HG03045 (cell line): ENCODE results near the gene MED7.
"Not testable (repeated sequence)": the region's sequence is repeated elsewhere in the genome, so short reads cannot be mapped to it uniquely, and the experiment has no call there.

Experiments
- ATAC-seq: cut with Tn5 transposase; IDR thresholded peaks from one replicate; pipeline ENCODE4 v1.9.1; 2021; ENCODE audit warnings: mild to moderate bottlenecking, moderate library complexity; ENCODE audit not compliant: unreplicated experiment

MED7 gene

DNA sequence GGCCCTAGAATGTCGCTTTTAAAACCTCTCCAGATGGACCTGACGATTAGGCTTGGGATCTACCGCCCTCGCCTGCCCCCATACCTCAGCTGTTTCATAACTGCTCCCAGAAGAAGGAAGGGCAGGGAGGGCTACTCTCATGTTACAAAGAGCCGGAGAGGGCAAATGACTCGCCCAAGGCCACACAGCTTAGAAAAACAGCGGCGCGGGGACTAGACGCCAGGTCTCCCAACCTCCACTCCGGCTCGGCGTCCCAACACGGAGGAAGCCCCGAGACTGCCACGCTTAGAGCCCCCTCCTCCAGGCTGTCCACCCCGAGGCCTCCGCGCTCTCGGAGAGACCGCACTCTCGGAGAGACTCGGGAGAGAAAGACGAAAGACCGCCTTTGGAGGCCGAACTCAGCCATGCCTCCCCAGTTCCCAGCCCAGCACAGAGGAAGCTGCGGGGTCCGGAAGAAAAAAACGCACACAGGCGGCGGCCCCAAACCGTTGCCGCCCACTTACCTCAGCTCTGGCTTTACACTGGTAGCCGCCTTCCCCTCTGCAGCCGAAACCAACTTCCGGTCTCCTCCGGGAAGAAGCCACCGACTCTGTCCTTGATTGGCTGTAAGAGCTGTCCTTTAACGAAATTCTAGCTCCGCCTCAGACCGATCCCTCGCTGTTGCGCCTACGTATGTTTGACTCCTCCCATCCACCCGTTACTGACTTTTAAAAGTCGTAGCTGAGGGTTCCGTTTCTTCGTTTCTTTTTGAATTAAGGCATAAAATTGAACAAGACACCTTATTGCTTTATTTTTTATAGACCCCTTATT, at the start of gene MED7:
TSS of gene MED7 (minus strand) at position 549 of the 810 bp plus-strand sequence. CDS start 3,434 bp downstream, outside the sequence.
- ATAC-seq = peak; percentile 100

- no peak for ATAC-seq
Measured at GRCh38 chr5:157189223-157189622, 46.6 kb upstream of the MED7 start.

DNA sequence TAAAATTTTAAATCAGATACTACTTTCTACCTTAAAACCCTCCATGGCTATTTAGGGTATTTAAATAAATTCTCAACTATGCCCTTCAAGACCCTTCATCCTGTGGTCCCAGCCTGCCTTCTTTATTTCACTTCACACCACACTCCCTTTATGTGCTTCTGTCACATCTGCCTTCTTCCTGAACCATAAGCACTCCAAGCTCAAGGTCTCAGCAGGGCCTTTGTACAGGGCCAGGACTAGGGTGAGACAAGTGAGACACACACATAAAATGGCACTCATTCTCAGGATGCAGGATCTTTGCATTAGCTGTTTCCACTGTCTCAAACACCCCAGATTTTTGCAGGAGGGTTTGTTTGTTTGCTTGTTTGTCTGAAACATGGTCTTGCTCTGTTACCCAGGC, 45.6 kb upstream of the MED7 start:
- no peak for ATAC-seq

DNA sequence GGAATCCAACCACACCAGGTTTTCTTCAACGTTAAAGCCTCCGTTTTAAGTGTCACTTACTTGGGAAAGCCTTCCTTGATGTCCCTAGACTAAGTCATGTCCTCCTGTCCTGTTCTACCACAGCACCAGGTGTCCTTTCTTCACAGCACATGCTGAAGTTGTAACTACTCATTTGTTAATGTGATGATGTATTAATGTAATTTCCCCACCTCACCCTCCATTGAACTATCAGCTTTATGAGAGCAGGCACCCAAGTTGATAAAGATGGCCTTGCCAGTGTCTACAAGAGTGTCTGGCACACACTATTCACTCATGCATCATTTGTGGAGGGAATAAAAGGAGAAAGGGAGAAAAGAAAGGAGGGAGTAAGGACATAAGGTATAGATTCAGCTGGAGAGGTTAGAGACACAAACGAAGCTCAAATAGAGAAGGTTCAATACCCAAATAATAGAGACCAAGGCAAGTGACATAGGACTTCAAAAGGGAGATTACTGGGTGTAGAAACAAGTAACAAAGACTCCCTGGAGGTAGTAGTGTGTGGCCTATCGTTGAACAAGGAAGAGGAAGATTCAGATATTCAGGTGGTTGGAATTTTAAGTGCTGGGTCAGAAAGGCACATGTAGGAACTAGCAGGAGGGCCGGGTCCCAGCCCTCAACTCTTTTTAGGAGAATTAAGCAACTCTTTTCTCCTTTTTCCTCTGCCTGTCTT, 44.5 kb upstream of the MED7 start:
- no peak for ATAC-seq

- no peak for ATAC-seq
Measured at GRCh38 chr5:157186309-157187045, 43.8 kb upstream of the MED7 start.

GRCh38 chr5:157185122-157185521, 42.5 kb upstream of the MED7 start:
- not testable (repeated sequence) for ATAC-seq

DNA sequence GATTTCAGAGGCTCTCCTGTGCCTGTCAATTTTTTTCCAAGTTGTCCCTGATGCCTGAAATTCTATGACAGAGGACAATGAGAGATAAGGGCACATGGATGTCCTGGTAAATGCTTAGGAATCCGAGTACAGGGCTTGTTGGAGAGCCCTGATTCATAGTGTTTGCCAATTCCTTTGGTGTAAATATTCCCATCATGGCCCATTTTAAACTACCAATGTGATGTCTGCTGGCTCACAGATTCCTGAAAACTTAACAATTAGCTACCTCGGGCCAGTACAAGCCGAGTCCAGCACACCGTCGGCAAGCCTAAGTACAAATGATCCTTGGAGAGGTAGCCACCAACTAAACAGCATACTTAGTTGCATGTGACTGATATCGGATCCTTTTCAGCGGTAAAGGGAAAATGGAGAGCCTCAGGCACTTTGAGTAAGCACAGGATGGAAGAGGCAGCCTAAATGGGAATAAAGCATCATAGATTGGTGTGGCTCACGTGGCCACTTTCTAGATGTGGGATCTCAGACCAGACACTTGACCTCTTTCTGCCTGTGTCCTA, 41.5 kb upstream of the MED7 start:
- ATAC-seq = no peak

DNA sequence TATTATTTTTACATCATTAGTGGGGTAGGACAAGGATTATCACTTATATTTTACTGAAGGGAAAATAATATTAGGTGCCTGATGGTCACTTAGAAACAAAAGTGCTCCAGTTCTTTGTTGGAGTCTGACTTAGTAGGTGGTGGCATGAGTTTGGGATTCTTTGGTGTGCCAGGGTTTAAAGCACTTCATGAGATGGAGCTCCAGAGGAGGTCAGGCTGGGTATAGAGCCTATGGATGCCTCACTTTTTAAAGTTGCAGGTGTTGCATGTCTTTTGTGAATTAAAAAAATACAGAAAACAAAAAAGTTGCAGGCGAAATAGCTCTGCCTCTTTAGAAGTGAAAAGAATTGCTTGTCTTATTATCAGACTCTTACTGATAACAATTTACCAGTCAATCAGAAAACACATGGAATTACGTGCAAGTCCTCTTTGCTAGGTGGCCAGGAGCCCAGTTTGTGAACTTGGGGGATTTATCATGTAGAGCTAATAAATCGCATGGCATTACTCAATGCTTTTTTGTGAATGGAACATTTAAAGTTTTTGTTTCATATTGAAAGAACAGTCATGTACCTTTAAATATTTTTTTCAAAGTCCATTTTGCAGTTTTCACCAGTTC, 39.6 kb upstream of the MED7 start:
- ATAC-seq = no peak

GRCh38 chr5:157180374-157181264, 38.0 kb upstream of the MED7 start, which contains the start of gene ITK:
Gene ITK, plus strand, starts transcription at chr5:157180840. Its CDS starts 138 bp downstream, at chr5:157180978.
- no peak for ATAC-seq

DNA sequence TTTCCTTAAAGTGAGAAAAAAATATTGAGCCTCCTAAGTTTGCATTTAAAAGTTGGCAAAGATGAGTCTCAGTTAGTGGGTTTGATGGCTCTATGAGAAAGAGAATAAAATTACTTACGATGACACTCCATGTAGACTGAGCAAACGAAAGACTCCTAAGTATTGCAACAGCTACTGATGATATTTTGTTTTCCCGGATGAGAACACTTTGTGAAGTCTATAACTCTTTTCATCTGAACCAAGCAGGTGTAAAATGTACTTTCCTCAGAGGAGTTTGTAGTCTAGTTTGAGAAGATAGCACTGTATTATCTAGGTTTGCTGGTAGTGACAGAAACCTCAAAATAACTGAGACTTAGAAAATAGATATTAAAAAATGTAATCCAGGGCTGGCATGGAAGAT, 36.3 kb upstream of the MED7 start:
- ATAC-seq = no peak

DNA sequence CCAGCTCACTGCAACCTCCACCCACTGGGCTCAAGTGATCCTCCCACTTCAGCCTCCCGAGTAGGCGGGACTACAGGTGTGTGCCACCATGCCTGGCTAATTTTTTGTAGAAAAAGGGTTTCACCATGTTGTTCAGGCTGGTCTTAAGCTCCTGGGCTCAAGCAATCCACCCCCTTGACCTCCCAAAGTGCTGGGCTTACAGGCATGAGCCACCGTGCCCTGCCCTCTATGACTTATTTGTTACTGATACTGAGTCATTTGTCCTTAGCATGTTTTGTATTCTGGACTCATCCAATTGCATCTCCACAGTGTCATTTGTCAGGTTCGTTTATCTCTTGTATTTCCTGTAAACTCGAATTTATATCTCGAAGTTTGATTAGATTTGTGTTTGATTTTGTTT, 35.3 kb upstream of the MED7 start:
- ATAC-seq = no peak

DNA sequence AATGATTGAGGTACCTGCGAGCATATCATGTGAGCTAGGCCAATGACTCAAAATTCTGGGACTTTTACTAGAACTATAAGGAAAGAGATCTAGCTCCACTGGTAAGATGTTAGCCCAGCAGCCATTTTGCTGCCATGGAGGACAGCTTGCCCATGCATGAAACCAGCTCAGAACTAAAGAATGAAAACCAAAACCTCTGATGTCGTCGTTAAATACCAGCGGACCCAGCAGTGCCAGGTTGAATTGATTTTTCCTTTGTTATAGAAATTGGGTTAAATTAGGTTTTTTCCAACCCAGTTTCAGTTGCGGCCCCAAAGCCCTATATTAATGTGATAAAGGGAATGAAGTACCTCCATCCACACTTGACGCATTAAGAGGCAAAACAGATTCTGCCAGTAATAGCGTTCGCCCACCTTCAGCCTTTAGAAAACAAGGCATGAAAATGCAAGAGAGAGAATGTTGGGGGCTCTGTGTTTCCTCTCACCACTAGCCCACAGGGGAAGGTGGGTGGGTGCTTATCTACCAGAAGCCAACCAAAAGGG, 32.5 kb upstream of the MED7 start:
- ATAC-seq = no peak

DNA sequence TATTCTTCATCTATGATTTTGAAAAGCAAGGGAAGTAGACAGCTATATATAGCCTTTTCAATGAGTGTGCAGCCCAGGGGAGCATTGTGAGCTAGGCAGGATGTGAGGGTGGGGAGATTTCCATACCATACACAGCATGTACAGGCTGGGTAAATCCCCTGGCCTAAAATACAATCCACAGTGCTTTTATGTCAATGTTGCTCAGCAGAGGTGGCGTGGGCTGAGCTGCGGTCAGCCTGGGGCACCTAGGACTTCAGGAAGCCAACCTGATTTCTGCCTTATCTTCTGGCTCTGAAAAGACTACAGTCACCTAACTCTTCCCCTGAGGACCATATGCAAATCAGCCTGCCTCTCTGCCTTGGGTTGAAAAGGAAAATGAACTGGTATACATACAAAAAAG, 29.7 kb upstream of the MED7 start:
- peak; percentile 99 for ATAC-seq

DNA sequence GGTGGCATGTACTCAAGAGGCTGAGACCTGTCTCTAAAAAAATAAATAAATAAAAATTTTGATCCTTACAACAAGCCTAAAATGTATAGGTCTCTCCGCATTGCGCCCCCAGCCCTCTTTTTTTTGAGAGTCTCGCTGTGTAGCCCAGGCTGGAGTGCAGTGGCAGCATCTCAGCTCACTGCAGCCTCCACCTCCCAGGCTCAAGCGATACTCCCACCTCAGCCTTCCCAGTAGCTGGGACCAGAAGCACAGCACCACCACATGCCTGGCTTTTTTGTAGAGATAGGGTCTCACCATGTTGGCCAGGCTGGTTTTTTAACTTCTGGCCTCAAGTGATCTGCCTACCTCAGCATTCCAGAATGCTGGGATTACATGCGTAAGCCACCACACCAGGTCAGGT, 25.6 kb upstream of the MED7 start:
- ATAC-seq = no peak

DNA sequence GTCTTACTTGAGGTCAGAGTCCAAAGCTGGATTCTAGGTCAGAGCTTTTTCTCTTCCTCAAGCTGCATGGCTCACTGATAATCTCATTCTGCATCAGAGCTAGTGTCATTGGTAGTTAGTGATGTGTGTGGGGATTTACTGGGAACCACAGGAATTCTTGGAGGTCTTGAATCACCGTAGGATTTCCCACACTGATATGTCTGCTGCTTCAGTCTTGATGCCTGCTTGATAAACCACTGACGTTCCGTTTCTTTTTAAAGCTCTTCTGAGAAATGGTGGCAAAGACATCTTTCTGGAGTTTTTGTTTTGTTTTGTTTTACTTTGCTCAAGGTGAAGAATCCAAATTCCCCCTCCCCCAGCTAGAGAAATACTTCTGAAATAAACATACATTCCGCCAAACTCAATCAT, 24.6 kb upstream of the MED7 start:
- no peak for ATAC-seq

DNA sequence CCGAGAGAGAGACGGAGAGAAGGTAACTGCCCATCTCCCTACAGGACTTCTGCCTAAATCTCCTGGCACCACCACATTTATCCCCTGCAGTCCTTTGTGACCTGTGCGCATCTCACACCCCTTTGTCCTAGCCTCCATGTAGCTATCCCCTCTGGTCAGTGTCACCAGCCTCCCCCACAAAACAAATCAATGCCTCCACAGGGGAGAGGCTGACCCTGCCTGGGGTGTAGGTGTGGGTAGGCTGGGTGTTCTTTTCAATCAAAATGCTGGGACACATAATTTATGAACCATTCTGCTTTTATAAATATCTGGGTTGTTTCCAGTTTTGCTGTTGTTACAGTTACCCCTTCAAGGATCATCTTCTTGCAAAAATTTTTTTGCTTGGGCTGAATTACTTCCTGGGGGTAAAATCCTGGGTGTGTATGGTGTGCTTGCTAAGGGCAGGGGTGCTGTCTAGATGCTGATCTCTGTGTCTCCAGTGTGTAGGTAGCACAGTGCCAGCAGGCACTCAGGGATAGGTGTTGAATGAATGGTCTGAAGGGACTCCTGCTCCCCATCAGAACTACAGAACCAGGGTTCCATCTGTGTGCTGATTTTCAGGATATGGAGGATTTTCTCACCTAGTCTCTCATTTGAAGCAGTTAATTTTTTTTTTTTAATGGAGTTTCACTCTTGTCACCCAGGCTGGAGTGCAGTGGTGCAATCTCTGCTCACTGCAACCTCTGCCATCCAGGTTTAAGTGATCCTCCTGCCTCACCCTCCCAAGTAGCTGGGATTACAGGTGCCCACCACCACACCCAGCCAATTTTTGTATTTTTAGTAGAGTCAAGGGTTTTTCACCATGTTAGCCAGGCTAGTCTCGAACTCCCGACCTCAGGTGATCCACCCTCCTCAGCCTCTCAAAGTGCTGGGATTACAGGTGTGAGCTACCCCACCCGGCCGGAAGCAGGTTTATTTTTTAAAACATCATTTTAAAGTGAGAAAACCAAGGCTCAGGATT, 23.8 kb upstream of the MED7 start, which contains the start of gene GARIN3:
TSS of gene GARIN3 (minus strand) at position 51 of the 1,000 bp plus-strand sequence. CDS start 96 bp downstream, outside the sequence.
- ATAC-seq = no peak

DNA sequence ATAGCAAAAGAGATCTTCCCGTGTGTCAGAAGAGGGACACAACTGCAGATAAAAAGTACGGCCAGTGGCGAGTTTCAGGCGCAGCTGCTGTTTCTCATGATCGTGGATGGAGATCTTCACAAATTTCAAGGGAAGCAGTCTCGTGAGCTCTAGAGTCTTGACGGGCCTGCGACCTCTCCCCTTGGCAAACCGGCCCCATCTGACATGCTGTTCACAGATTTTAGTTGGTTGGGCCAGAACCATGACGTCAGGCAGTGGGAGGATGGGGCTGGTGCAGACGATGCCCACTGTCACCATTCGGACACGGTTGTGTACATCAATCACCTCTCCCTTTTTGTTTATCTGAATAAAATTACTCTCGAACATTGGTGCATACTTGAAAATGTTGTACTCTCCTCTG, 23.0 kb upstream of the MED7 start:
- no peak for ATAC-seq

DNA sequence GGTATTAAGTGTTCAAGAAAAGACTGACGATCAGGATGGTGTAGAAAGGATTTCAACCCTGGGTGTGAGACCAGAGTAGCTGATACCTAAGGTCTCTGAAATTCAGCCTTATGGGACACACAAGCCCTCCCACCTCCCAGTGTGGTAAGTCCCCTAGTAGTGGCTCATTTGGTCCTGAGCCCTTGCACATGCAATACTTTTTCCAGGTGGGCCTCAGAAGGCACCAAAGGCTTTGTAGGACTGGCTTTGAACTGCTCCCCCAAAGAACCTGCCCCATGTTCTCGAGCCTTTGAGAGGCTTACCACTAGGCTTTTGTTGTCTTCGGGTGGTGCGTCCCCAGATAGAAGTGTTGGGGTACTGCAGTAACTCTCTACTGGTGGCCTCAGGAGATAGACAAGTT, 22.6 kb upstream of the MED7 start:
- ATAC-seq = no peak
